Inflammatory macrophage treated with lipopolysaccharide for 4 hours (primary cell): Measurements from ENCODE around the gene AMOTL1.
"Not testable (repeated sequence)": the region's sequence is repeated elsewhere in the genome, so short reads cannot be mapped to it uniquely, and the experiment has no call there.

Source experiments
- DNase-seq: peaks from one replicate; pipeline ENCODE4 v3.0.0-alpha.2; 2020

The AMOTL1 gene

GRCh38 chr11:94771951-94772350, 3.8 kb downstream of the AMOTL1 start:
- no peak for DNase-seq

DNA sequence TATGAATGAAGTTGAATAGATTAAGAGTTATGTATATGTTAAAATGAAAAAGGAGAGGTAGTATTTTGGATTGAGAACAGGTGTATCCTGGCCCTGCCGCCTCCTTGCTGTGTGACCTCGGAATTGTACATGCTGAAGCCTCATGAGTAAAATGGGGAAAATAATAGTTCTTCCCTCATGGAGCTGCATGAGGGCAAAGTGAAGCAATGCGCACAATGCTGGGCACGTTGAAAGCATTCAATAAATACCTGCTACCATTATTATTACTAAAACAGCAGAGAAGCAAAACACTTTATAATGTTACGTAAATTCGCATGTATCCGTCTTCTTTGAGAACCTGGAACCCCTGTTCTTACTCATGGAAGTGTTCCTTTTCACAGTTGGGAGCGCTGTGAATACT, 5.7 kb downstream of the AMOTL1 start:
- no peak for DNase-seq

DNA sequence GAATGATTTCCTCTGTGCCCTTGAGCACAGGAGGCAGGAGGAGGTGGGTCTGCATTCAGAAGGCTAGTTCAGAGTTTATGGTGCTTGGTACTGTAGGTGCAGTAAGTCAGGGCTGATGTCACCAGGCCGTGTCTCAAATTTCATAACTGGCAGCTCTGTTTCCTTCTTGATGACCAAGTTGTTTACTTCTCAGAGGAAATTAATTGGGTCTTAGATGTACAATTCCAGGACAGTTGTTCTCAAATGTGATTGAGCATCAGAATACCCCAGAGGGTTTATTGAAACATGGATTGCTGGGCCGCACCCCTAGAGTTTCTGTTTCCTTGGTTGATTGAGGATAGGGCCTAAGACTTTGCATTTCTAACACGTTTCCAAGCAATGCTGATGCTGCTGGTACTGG, 6.2 kb downstream of the AMOTL1 start:
- peak; percentile 16 for DNase-seq

DNA sequence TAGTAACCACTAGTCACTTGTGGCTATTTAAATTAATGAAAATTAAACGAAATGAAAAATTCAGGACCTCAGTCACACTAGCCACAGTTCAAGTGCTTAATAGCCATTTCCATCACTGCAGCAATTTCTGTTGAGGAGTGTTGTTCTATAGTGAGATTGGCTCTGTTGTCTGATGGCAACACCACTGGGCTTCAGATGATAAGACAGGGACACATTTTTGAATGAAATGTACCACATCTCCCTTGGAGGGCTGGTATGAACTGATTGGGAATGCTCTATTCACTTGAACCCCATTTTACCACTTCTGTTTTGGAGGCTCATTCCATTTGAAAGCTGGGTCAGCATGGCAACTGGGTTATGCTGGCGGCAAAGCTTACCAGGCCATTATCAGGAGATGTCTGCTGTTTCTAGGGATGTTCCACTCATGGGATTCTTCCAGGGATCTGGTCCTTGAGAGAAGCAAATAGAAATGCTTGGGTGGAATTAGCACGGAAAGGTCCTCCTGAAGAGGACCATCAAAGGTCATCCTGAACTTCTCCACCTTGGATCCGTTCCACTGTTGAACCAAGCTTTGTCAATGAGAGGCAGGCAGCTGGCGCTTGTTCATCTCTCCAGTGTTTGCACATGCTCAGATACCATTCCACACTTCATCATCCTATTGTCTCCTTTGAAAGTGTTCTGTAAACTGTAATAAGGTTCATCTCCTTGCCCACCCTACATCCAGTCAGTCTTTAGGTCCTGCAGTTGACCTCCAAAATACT, 7.6 kb downstream of the AMOTL1 start:
- DNase-seq = no peak

- DNase-seq = no peak
Measured at GRCh38 chr11:94776351-94777321, 8.5 kb downstream of the AMOTL1 start.

DNA sequence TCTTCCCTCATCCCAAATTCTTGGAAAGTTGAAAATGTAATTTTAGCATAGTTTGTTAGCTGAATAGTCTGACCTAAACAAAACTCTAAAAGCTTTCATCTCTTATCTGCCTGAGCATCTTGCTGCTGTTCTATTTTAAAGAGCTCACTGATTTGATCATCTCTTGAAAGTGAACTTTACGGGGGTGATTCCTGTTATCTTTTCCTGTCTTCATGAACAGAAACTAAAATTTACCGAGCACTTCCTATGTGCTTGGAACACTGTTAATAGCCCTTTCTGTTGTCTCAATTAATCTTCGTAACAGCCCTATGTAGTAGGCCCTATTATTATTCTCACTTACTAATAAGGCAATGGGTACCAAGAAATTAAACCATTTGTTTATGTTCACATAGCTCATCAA, 12.3 kb downstream of the AMOTL1 start:
- DNase-seq = no peak

- peak; percentile 30 for DNase-seq
Measured at GRCh38 chr11:94781837-94782236, 13.7 kb downstream of the AMOTL1 start.

- no peak for DNase-seq
Measured at GRCh38 chr11:94782446-94782845, 14.3 kb downstream of the AMOTL1 start.

GRCh38 chr11:94784884-94785283, 16.7 kb downstream of the AMOTL1 start:
- DNase-seq = no peak

DNA sequence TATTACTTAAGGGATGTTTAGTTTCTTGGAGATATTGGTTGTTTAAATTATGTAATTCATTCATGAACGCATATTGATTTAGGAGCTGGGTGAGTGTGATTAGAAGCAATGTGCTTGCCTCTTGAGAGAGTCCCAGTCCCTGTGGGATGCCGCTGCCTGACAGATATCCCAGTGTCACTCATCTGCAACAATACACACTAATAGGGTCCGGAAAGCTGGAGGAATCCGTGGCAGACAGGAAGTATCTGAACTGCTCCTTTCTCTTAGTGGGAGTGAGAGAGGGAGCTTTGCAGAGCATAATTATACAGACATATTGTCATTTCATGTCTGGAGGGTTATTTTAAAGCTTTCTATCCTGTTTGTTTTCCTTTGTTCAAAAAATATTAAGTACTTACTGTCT, 17.4 kb downstream of the AMOTL1 start:
- DNase-seq = no peak

GRCh38 chr11:94786264-94787126, 18.3 kb downstream of the AMOTL1 start:
- peak; percentile 46 for DNase-seq

GRCh38 chr11:94787801-94788200, 19.6 kb downstream of the AMOTL1 start:
- DNase-seq = no peak

- no peak for DNase-seq
Measured at GRCh38 chr11:94788396-94788795, 20.2 kb downstream of the AMOTL1 start.

DNA sequence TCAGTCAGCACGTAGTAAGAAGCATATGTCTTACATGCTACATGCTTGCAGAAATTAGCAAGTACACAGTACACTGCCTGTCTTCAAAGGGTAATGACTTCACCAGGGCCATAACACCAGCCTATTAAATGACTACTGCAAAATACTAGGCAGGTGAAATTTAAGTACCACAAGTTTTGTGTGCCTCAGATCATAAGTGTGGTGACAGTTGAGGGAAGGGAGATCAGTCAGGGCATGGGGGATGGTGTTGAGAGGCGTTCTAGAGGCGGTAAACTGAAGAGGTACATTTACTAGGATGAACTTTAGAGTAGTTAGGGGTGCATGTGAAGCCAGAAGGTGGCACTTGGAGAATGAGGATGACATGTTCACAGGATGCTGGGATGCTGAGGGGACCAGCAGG, 22.0 kb downstream of the AMOTL1 start:
- DNase-seq = no peak

DNA sequence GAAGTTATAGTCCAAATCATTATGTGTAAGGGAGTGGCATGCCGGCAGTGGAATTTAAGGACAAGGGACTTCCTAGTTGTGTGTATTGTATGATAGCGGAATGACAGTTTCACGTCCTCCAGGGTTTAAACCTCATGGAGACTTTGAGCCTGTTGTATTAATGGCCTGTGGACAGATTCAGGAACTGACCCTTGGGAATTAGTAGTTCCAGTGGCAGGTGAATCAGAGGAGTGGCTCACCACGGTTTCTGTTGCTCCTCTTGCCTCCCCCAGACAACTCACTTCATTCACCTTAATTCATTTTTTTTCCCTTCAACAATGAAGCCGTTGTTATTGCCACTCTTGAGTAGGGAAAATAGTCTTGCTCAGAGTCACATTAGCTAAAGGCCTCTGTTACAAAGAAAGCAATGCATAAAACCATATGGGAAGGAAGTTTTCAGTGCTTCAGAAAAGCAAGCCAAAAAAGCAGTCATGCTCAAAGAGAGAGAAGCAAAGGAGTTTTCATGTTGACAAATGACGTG, 22.6 kb downstream of the AMOTL1 start:
- DNase-seq = no peak

- DNase-seq = no peak
Measured at GRCh38 chr11:94791216-94791889, 23.2 kb downstream of the AMOTL1 start.

GRCh38 chr11:94791942-94792341, 23.8 kb downstream of the AMOTL1 start:
- not testable (repeated sequence) for DNase-seq

DNA sequence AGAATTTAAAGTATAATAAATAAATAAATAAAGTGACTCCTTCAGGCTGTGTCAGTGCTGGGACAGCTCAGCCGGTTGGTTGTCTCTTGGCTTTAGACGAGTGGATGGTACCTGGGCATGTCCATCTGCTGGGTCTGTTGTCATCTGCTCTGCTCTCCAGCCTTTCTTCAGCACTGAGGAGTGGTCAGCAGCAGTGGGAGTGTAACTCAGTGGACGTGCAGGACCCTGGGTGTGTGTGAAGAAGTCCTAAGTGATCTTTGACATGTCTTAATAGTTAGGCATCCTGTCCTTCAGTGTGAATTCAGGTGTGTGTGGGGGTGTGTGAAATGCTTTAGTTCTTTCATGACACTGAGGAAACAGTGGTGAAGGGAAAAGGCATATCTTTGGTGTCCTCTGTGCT, 24.3 kb downstream of the AMOTL1 start:
- no peak for DNase-seq

DNA sequence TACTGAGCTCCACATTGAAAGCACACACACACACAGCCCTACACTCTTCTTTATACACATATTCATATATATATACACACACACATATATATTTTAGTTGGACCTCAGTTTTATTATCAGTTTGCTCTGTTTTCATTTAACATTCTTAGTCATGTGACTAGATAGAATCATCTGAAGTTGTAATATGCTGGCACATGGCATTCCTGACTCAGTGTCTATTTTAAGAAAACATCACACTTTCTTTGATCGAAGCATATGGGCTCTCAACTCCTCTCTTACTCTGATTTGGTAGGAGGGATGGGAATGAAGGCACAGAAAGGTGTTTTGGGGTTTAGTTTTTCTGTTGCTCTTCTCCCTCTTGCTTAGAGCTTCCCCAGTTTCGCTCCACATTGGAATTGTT, 24.8 kb downstream of the AMOTL1 start:
- no peak for DNase-seq

- no peak for DNase-seq
Measured at GRCh38 chr11:94793822-94794221, 25.7 kb downstream of the AMOTL1 start.

GRCh38 chr11:94794287-94795168, 26.4 kb downstream of the AMOTL1 start:
- DNase-seq = peak; percentile 3
